AG04450 (cell line): ENCODE results near the gene DCDC2. TPM values are rescaled to one million over a fixed set of nuclear protein-coding genes. Genes with fewer than 3 reads are reported as not detected.
"Not testable (repeated sequence)": the region's sequence is repeated elsewhere in the genome, so short reads cannot be mapped to it uniquely, and the experiment has no call there.

Experiments used
- CTCF ChIA-PET: fragments of 300-600, 350-600 bp; formaldehyde crosslinking; extraction: SDS; loops from one replicate; lab custom pipeline; 2022; ENCODE audit warnings: antibody characterized with exemption, inconsistent platforms; lab: Charles Lee
- POLR2A ChIA-PET: fragments of 350-600 bp; formaldehyde crosslinking; extraction: SDS; loops from one replicate; lab custom pipeline; 2021; ENCODE audit warnings: antibody characterized with exemption, inconsistent platforms; lab: Yijun Ruan, JAX
- DNase-seq: peaks from one replicate; pipeline ENCODE4 v3.0.0-alpha.2; 2011; ENCODE audit warnings: low read depth, low spot score
- H3K27ac ChIP-seq: one replicate; pipeline ENCODE4 v1.5.1; 2012; ENCODE audit warnings: low read depth, low read length, control low read depth
- H3K27me3 ChIP-seq: one replicate; pipeline ENCODE4 v1.6.0; 2012; ENCODE audit warnings: low read length; ENCODE audit not compliant: control insufficient read depth, insufficient read depth
- H3K4me3 ChIP-seq: 2 replicates; pipeline ENCODE4 v1.5.1; 2011; ENCODE audit warnings: mild to moderate bottlenecking, low read depth, low read length, control low read depth
- H3K9me3 ChIP-seq: 2 replicates; pipeline ENCODE4 v1.5.1; 2012; ENCODE audit warnings: low read length; ENCODE audit not compliant: control insufficient read depth, insufficient read depth
- CTCF ChIP-seq: IDR thresholded peaks from 2 replicates; pipeline ENCODE4 v1.5.1; 2011; ENCODE audit warnings: low read depth, low read length, control low read depth, inconsistent platforms
- polyA plus RNA-seq: library from polyadenylated mRNA; depleted of rRNA; stranded (reverse); fragments of >200 nt; gene quantifications from 2 replicates; pipeline ENCODE4 v1.2.3, GENCODE V29; 2011

DCDC2 gene
- polyA plus RNA-seq, 1 experiment, result 0.02 TPM

- DNase-seq, result no peak
- ChIA-PET CTCF (interaction anchor here (4.8 kb wide), 1 partner anchor 104 kb away, joined by 83 read pairs; no protein-coding TSS in a partner anchor), POLR2A (no interaction called here)
- no peak for TF ChIP-seq CTCF
- Histone ChIP-seq H3K27me3 (no peaks in the 10 kb centered on the region), H3K4me3 (no peak overlapping the region), H3K9me3 (no peaks in the 10 kb centered on the region), H3K27ac (no peak overlapping the region)
Measured at GRCh38 chr6:24385536-24386269, 27.8 kb upstream of the DCDC2 start.

- DNase-seq, CTCF ChIA-PET, POLR2A ChIA-PET, H3K27ac ChIP-seq, H3K27me3 ChIP-seq, H3K4me3 ChIP-seq, H3K9me3 ChIP-seq: not testable (repeated sequence)
Measured at GRCh38 chr6:24384369-24385130, 26.7 kb upstream of the DCDC2 start.

- H3K27ac ChIP-seq, H3K4me3 ChIP-seq, CTCF ChIA-PET, POLR2A ChIA-PET, DNase-seq, H3K9me3 ChIP-seq, H3K27me3 ChIP-seq: not testable (repeated sequence)
Measured at GRCh38 chr6:24382891-24383494, 25.1 kb upstream of the DCDC2 start.

- no peak overlapping the region for H3K27ac ChIP-seq
- no peak for DNase-seq
- no peaks in the 10 kb centered on the region for H3K27me3 ChIP-seq
- no peak for TF ChIP-seq CTCF
- CTCF ChIA-PET, result no interaction called here
- POLR2A ChIA-PET, result no interaction called here
- no peaks in the 10 kb centered on the region for H3K9me3 ChIP-seq
- no peak overlapping the region for H3K4me3 ChIP-seq
Measured at GRCh38 chr6:24382220-24382540, 24.3 kb upstream of the DCDC2 start.

- Histone ChIP-seq H3K27ac (no peak overlapping the region), H3K9me3 (no peaks in the 10 kb centered on the region), H3K27me3 (no peaks in the 10 kb centered on the region), H3K4me3 (no peak overlapping the region)
- ChIA-PET POLR2A (no interaction called here), CTCF (no interaction called here)
- no peak for TF ChIP-seq CTCF
- DNase-seq, result no peak
Measured at GRCh38 chr6:24381476-24382219, 23.8 kb upstream of the DCDC2 start.
